Common myeloid progenitor, CD34-positive (primary cell): Measurements from ENCODE around the gene SLC7A5.
"Not testable (repeated sequence)": the region's sequence is repeated elsewhere in the genome, so short reads cannot be mapped to it uniquely, and the experiment has no call there.

Experiments
- CTCF ChIA-PET: fragments of 350-600 bp; sonication (Branson Sonifier 250); formaldehyde crosslinking; loops from one replicate; lab custom pipeline; 2021; ENCODE audit warnings: antibody characterized with exemption; lab: Charles Lee
- POLR2A ChIA-PET: fragments of 350-600 bp; sonication (Branson Sonifier 250); formaldehyde crosslinking; loops from one replicate; lab custom pipeline; 2021; ENCODE audit warnings: antibody characterized with exemption; lab: Charles Lee
- DNase-seq, 3 donors: peaks; one replicate each; pipeline versions ENCODE4 v3.0.0 to v3.0.0-alpha.2; 2013
- H3K27ac ChIP-seq, 2 experiments: 1 replicate in 1 of 2; 2 replicates in 1 of 2; pipeline ENCODE4 v1.7.0; 2013; ENCODE audit warnings: inconsistent platforms in 2 of 2, low read length in 2 of 2, mild to moderate bottlenecking in 2 of 2, low read depth in 1 of 2, moderate library complexity in 1 of 2; ENCODE audit not compliant: severe bottlenecking in 2 of 2, insufficient read depth in 1 of 2, poor library complexity in 1 of 2
- H3K27me3 ChIP-seq, 5 experiments: replicated peaks in 2 of 5; 1 replicate in 3 of 5; 2 replicates in 2 of 5; pipeline versions ENCODE4 v1.6.1 to v1.7.0; 2013; ENCODE audit warnings: low read length in 4 of 5, mild to moderate bottlenecking in 2 of 5, moderate library complexity in 2 of 5, inconsistent platforms in 1 of 5; ENCODE audit not compliant: insufficient read depth in 5 of 5, control insufficient read depth in 4 of 5
- H3K36me3 ChIP-seq, 4 experiments: 1 replicate in 2 of 4; 2 replicates in 2 of 4; pipeline versions ENCODE4 v1.6.1 to v1.7.0; 2013; ENCODE audit warnings: low read length in 3 of 4, control low read depth in 1 of 4, mild to moderate bottlenecking in 1 of 4; ENCODE audit not compliant: control insufficient read depth in 4 of 4, insufficient read depth in 4 of 4
- H3K4me1 ChIP-seq, 4 experiments: 1 replicate in 3 of 4; 2 replicates in 1 of 4; pipeline versions ENCODE4 v1.6.1 to v1.7.1; 2013; ENCODE audit warnings: low read length in 3 of 4, mild to moderate bottlenecking in 3 of 4, control low read depth in 1 of 4, inconsistent platforms in 1 of 4, moderate library complexity in 1 of 4; ENCODE audit not compliant: control insufficient read depth in 4 of 4, insufficient read depth in 4 of 4; ENCODE audit errors: control extremely low read depth in 1 of 4
- H3K4me3 ChIP-seq, 7 experiments: 1 replicate in 4 of 7; 2 replicates in 3 of 7; pipeline versions ENCODE4 v1.5.1 to v1.7.0; 2013; ENCODE audit warnings: mild to moderate bottlenecking in 7 of 7, low read length in 6 of 7, moderate library complexity in 6 of 7, inconsistent platforms in 2 of 7, low read depth in 2 of 7, control low read depth in 1 of 7; ENCODE audit not compliant: insufficient read depth in 4 of 7, control insufficient read depth in 1 of 7; ENCODE audit errors: extremely low read depth in 1 of 7
- H3K9me3 ChIP-seq, 5 experiments: 1 replicate in 4 of 5; 2 replicates in 1 of 5; pipeline versions ENCODE4 v1.6.1 to v1.7.1; 2013; ENCODE audit warnings: low read length in 4 of 5, mild to moderate bottlenecking in 2 of 5, inconsistent platforms in 1 of 5, low read depth in 1 of 5, moderate library complexity in 1 of 5; ENCODE audit not compliant: control insufficient read depth in 4 of 5, insufficient read depth in 2 of 5; ENCODE audit errors: control extremely low read depth in 1 of 5
- WGBS: methylation state at CpG from one replicate; pipeline ENCODE4 v1.1.5; 2013; ENCODE audit not compliant: insufficient coverage; 5-methylcytosine and 5-hydroxymethylcytosine counted together

The SLC7A5 gene

DNA sequence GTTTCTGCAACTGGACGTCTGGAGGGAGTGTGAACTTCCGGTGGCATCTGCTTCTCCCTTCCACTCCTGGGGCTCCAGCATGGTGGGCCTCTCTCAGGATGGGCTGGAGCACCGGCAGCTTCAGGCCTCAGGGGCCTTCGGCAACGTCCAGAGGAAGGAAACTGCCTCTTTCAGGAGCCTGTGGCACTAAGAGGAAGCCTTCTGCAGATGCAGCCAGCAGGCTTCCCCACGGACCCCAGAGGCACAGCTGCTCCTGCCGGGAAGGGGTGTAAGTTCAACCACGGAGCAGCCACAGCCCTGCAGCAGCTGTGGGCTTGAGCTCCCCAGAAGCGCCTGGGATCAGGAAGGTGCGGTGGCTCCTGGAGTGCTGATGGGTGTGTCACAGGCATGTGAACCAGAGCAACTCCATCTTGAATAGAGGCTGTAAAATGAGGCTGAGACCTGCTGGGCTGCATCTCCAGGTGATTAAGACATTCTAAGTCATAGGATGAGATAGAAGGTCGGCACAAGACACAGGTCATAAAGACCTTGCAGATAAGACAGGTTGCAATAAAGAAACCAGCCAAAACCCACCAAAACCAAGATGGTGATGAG, 52.7 kb downstream of the SLC7A5 start:
- CTCF ChIA-PET: interaction anchor here (0.7 to 1.9 kb wide), 7 partner anchors 10 to 38 kb away, joined by 3 to 6 read pairs (median 4); no protein-coding TSS in a partner anchor
- no peaks in the 10 kb centered on the region for H3K27me3 ChIP-seq

DNA sequence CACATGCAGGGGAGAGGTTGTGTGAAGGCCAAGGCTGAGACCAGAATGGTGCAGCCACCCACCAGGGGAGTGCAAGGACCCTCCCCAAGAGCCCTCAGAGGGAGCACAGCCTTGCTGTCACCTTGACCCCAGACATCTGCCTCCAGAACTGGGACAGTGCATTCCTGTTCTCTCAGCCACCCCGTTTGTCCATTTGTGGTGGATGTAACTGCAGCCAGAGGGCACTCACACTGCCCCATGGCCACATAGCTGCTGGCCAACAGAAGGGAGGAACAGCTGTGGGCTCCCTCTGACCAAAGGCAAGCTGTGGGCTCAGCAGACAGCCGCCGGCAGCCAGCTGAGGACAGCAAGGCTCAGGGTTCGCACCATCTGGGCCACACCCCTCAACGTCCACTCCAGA, 53.7 kb downstream of the SLC7A5 start:
- peaks cover 0 to 30% (median 10%) of the 10 kb centered on the region in 4 experiments for H3K4me1 ChIP-seq
- H3K27me3 ChIP-seq: no peaks in the 10 kb centered on the region
- DNase-seq: no peak
- no peak overlapping the region for H3K27ac ChIP-seq
- 97% methylated on average over 4 of the region's 5 CpGs for WGBS
- H3K9me3 ChIP-seq: peaks cover 0 to 26% (median 14%) of the 10 kb centered on the region in 5 experiments
- H3K4me3 ChIP-seq: no peak overlapping the region
- ChIA-PET CTCF (interaction anchor here (1.0 to 1.9 kb wide), 5 partner anchors 9 to 37 kb away, joined by 4 to 6 read pairs (median 4); no protein-coding TSS in a partner anchor), POLR2A (interaction anchor here (1.0 kb wide), 1 partner anchor 9 kb away, joined by 3 read pairs; no protein-coding TSS in a partner anchor)
- no peaks in the 10 kb centered on the region for H3K36me3 ChIP-seq

More for the DNA sequence above, 52.7 kb downstream of the SLC7A5 start:
- no peaks in the 10 kb centered on the region for H3K36me3 ChIP-seq
- 19% methylated on average over 11 of the region's 11 CpGs for WGBS
- H3K4me1 ChIP-seq: peaks cover 0 to 28% (median 13%) of the 10 kb centered on the region in 4 experiments
- H3K4me3 ChIP-seq: no peak overlapping the region
- H3K27ac ChIP-seq: no peak overlapping the region
- POLR2A ChIA-PET: interaction anchor here (0.6 to 1.0 kb wide), 2 partner anchors 10 to 55 kb away, joined by 3 read pairs; no protein-coding TSS in a partner anchor
- H3K9me3 ChIP-seq: peaks cover 0 to 26% (median 14%) of the 10 kb centered on the region in 5 experiments
- DNase-seq: peak in 2 of 3 donors; percentile 57 to 60

DNA sequence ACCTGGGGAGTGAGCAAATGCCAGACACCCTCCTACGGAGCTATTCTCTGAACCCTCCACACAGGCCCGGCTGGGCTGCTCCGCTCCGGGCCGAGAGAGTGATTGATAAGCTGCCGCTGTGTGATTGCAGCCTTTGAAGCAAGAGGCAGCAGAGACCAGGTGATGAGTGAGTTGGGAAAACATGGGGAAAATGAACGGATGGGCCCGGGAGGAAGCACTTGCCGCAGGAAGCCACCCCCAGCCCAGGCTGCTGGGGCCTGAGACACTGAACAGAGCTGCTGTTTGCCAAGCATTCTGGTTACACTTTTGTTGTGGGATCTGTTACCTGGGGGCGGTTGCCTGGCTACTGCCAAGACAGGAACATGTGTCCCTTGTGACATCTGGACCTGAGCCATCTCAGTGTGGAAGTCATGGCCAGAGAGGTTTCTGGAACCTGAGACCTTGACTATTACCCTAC, 57.1 kb downstream of the SLC7A5 start:
- peaks cover 0 to 10% (median 3%) of the 10 kb centered on the region in 5 experiments for H3K9me3 ChIP-seq
- DNase-seq: no peak
- H3K4me3 ChIP-seq: no peak overlapping the region
- H3K27ac ChIP-seq: no peak overlapping the region
- peaks cover 5 to 58% (median 20%) of the 10 kb centered on the region in 4 experiments for H3K4me1 ChIP-seq
- POLR2A ChIA-PET: no interaction called here
- H3K27me3 ChIP-seq: no peaks in the 10 kb centered on the region
- CTCF ChIA-PET: interaction anchor here (1.5 kb wide), 1 partner anchor 13 kb away, joined by 3 read pairs; no protein-coding TSS in a partner anchor
- no peaks in the 10 kb centered on the region for H3K36me3 ChIP-seq
- 95% methylated on average over 7 of the region's 10 CpGs for WGBS

DNA sequence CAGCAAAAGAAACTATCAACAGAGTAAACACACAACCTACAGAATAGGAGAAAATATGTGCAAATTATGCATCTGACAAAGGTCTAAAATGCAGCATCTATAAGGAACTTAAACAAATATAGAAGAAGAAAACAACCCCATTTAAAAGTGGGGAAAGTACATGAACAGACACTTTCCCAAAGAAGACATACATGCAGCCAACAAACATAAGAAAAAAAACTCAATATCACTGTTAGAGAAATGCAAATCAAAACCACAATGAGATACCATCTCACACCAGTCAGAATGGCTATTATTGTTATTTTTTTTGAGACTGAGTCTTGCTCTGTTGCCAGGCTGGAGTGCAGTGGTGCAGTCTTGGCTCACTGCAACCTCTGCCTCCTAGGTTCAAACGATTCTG, 57.9 kb downstream of the SLC7A5 start:
- WGBS: no CpG with 5 or more reads among the region's 1 CpG
- H3K27ac ChIP-seq, H3K9me3 ChIP-seq, POLR2A ChIA-PET, H3K27me3 ChIP-seq, H3K4me3 ChIP-seq, H3K36me3 ChIP-seq: not testable (repeated sequence)
- CTCF ChIA-PET: interaction anchor here (1.5 kb wide), 2 partner anchors 13 to 27 kb away, joined by 3 read pairs; no protein-coding TSS in a partner anchor
- H3K4me1 ChIP-seq: peaks cover 5 to 61% (median 23%) of the 10 kb centered on the region in 4 experiments
- peak in 1 of 3 donors; percentile 24 for DNase-seq

DNA sequence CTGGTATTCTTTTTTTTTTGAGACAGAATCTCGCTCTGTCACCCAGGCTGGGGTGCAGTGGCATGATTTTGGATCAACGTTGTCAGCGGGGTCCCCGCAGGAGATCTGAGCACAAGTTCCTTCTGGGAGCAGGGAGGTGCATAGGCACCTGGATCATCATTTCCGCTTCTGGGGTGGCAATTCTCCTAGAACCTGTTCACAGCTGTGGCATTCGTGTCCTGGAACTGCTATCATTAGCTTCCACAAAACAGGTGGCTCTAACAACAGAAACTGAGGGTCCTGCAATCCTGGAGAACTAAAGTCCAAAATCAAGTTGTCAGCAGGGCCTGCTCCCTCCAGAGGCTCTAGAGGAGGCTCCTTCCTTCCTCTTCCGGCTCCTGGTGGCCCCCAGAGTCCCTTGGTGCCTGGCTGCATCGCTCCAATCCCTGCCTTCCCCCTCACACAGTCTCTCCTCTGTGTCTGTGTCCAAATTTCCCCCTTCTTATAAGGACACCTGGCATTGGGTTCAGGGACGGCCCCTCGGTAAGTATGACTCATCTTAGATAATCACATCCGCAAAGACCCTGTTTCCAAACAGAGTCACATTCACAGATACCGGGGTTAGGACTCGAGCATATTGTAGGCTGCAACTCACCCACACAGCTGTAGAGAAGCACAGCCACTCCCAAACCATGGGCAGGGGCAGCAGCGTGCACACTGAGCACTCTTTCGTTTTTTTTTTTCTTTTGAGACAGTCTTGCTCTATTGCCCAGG, 60.0 kb downstream of the SLC7A5 start:
- peak in 2 of 3 donors; percentile 46 to 60 for DNase-seq
- WGBS: 87% methylated on average over 14 of the region's 15 CpGs
- POLR2A ChIA-PET: no interaction called here

DNA sequence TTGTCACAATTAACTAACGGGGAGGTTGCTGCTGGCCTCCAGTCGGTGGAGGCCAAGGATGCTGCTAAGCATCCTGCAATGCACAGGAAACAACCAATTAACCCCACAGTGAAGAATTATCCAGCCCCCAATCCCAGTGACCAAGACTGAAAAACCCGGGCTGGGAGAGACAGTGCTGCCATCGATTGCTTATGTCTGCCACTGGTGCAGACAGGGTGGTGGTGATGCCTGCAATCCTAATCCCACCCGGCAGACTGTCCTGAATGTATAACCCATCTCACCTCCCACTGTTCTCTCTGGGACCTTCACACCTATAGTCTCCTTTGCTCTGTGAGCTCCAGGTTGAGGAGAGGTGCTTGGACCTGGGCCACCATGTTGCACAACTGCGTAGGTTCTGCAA, 61.2 kb downstream of the SLC7A5 start:
- H3K27ac ChIP-seq: no peak overlapping the region
- H3K4me1 ChIP-seq: peaks cover 5 to 59% (median 27%) of the 10 kb centered on the region in 4 experiments
- ChIA-PET POLR2A (no interaction called here), CTCF (interaction anchor here (0.5 to 3.1 kb wide), 6 partner anchors 12 to 75 kb away, joined by 3 to 11 read pairs (median 4); no protein-coding TSS in a partner anchor)
- 100% methylated on average over 4 of the region's 6 CpGs for WGBS
- no peak overlapping the region for H3K4me3 ChIP-seq
- no peaks in the 10 kb centered on the region for H3K27me3 ChIP-seq
- no peaks in the 10 kb centered on the region for H3K36me3 ChIP-seq
- no peak for DNase-seq
- no peaks in the 10 kb centered on the region for H3K9me3 ChIP-seq

More for the DNA sequence above, 60.0 kb downstream of the SLC7A5 start:
- Histone ChIP-seq H3K9me3 (no peaks in the 10 kb centered on the region), H3K4me1 (peaks cover 5 to 57% (median 27%) of the 10 kb centered on the region in 4 experiments), H3K27me3 (no peaks in the 10 kb centered on the region), H3K36me3 (no peaks in the 10 kb centered on the region), H3K27ac (no peak overlapping the region), H3K4me3 (no peak overlapping the region)
- CTCF ChIA-PET: interaction anchor here (1.2 to 2.3 kb wide), 3 partner anchors 16 to 30 kb away, joined by 3 to 6 read pairs (median 4); no protein-coding TSS in a partner anchor
